Measurements from ENCODE around the gene MAP6D1. TPM values are rescaled to one million over a fixed set of nuclear protein-coding genes. Genes with fewer than 3 reads are reported as not detected.

The MAP6D1 gene
- total and polyA plus RNA-seq, 2 donors (not counting 1 experiment from before 2014, with no cell fraction given): 0.83 to 2.1 TPM

- TF ChIP-seq CTCF (conservative IDR thresholded peaks at IDR 0.05 in 1 of 2, IDR thresholded peaks at IDR 0.05 in 1 of 2; ENCODE audit: low read depth in 1 of 2, low read length in 2 of 2): no peak
- no peak for TF ChIP-seq EZH2 (IDR thresholded peaks at IDR 0.05; ENCODE audit: low read length, missing control alignments)
- Histone ChIP-seq H3K9me3 (ENCODE audit: control insufficient read depth, insufficient read depth, low read depth, low read length) (no peaks in the 10 kb centered on the region), H3K27me3 (ENCODE audit: control insufficient read depth, insufficient read depth, low read length) (no peaks in the 10 kb centered on the region), H3K27ac (ENCODE audit: insufficient read depth, low read length) (no peak overlapping the region), H3K9ac (ENCODE audit: insufficient read depth, low read length) (no peak overlapping the region), H3K4me3 (replicated peaks in 1 of 4; ENCODE audit: control extremely low read depth in 1 of 4, insufficient read depth in 1 of 4, low read depth in 3 of 4, low read length in 4 of 4) (no peak overlapping the region), H3K36me3 (ENCODE audit: control insufficient read depth, insufficient read depth, low read length) (peaks cover 7% of the 10 kb centered on the region), H2AFZ (ENCODE audit: low read length) (no peak overlapping the region), H3K4me2 (ENCODE audit: extremely low read depth, insufficient read depth, low read length) (no peak overlapping the region), H3K4me1 (ENCODE audit: control insufficient read depth, extremely low read depth, insufficient read depth, low read length) (no peaks in the 10 kb centered on the region), H4K20me1 (ENCODE audit: control insufficient read depth, extremely low read depth, insufficient read depth, low read length) (no peaks in the 10 kb centered on the region), H3K79me2 (ENCODE audit: control insufficient read depth, insufficient read depth, low read length) (no peaks in the 10 kb centered on the region)
- no peak for DNase-seq (ENCODE audit: low read depth in 2 of 2)
These were observed 12.5 kb upstream of the MAP6D1 start for GRCh38 chr3:183837894-183838293.

- Histone ChIP-seq H3K79me2 (ENCODE audit: control insufficient read depth, insufficient read depth, low read length) (no peaks in the 10 kb centered on the region), H3K9ac (ENCODE audit: insufficient read depth, low read length) (no peak overlapping the region), H3K27ac (ENCODE audit: insufficient read depth, low read length) (no peak overlapping the region), H3K36me3 (ENCODE audit: control insufficient read depth, insufficient read depth, low read length) (peaks cover 11% of the 10 kb centered on the region), H3K4me1 (ENCODE audit: control insufficient read depth, extremely low read depth, insufficient read depth, low read length) (no peaks in the 10 kb centered on the region), H4K20me1 (ENCODE audit: control insufficient read depth, extremely low read depth, insufficient read depth, low read length) (no peaks in the 10 kb centered on the region), H3K4me3 (replicated peaks in 1 of 4; ENCODE audit: control extremely low read depth in 1 of 4, insufficient read depth in 1 of 4, low read depth in 3 of 4, low read length in 4 of 4) (no peak overlapping the region), H3K4me2 (ENCODE audit: extremely low read depth, insufficient read depth, low read length) (no peak overlapping the region), H3K9me3 (ENCODE audit: control insufficient read depth, insufficient read depth, low read depth, low read length) (no peaks in the 10 kb centered on the region), H2AFZ (ENCODE audit: low read length) (no peak overlapping the region), H3K27me3 (ENCODE audit: control insufficient read depth, insufficient read depth, low read length) (no peaks in the 10 kb centered on the region)
- TF ChIP-seq EZH2 (IDR thresholded peaks at IDR 0.05; ENCODE audit: low read length, missing control alignments): no peak
- TF ChIP-seq CTCF (conservative IDR thresholded peaks at IDR 0.05 in 1 of 2, IDR thresholded peaks at IDR 0.05 in 1 of 2; ENCODE audit: low read depth in 1 of 2, low read length in 2 of 2): no peak
- no peak for DNase-seq (ENCODE audit: low read depth in 2 of 2)
These were observed 12.0 kb upstream of the MAP6D1 start for GRCh38 chr3:183837390-183837789.

GRCh38 chr3:183833516-183833915 is 8.1 kb upstream of the MAP6D1 start:
- DNase-seq (ENCODE audit: low read depth in 2 of 2): no peak
- no peaks in the 10 kb centered on the region for H3K4me1 ChIP-seq (ENCODE audit: control insufficient read depth, extremely low read depth, insufficient read depth, low read length)
- H3K4me2 ChIP-seq (ENCODE audit: extremely low read depth, insufficient read depth, low read length): no peak overlapping the region
- no peak overlapping the region for H3K4me3 ChIP-seq (replicated peaks in 1 of 4; ENCODE audit: control extremely low read depth in 1 of 4, insufficient read depth in 1 of 4, low read depth in 3 of 4, low read length in 4 of 4)
- H3K9ac ChIP-seq (ENCODE audit: insufficient read depth, low read length): no peak overlapping the region
- H4K20me1 ChIP-seq (ENCODE audit: control insufficient read depth, extremely low read depth, insufficient read depth, low read length): no peaks in the 10 kb centered on the region
- no peak overlapping the region for H3K27ac ChIP-seq (ENCODE audit: insufficient read depth, low read length)
- no peak overlapping the region for H2AFZ ChIP-seq (ENCODE audit: low read length)
- no peaks in the 10 kb centered on the region for H3K79me2 ChIP-seq (ENCODE audit: control insufficient read depth, insufficient read depth, low read length)
- TF ChIP-seq CTCF (conservative IDR thresholded peaks at IDR 0.05 in 1 of 2, IDR thresholded peaks at IDR 0.05 in 1 of 2; ENCODE audit: low read depth in 1 of 2, low read length in 2 of 2) (no peak), EZH2 (IDR thresholded peaks at IDR 0.05; ENCODE audit: low read length, missing control alignments) (no peak)
- H3K9me3 ChIP-seq (ENCODE audit: control insufficient read depth, insufficient read depth, low read depth, low read length): no peaks in the 10 kb centered on the region
- H3K27me3 ChIP-seq (ENCODE audit: control insufficient read depth, insufficient read depth, low read length): no peaks in the 10 kb centered on the region
- H3K36me3 ChIP-seq (ENCODE audit: control insufficient read depth, insufficient read depth, low read length): peaks cover 13% of the 10 kb centered on the region

Data from fibroblast of lung (primary cell).